ENCODE data around the gene PCDHA2. TPM values are rescaled to one million over a fixed set of nuclear protein-coding genes. Genes with fewer than 3 reads are reported as not detected.

PCDHA2 gene
- total and polyA plus RNA-seq, 2 of the 13 experiments (the other 11 are each of a cell fraction or from before 2014, with no cell fraction given), result not detected

- H3K4me2 ChIP-seq (ENCODE audit: low read depth, low read length), result no peak overlapping the region
- in situ Hi-C loops (cut with HindIII; ENCODE audit: extremely low pct_ligation_motif_present, low pct_unique_long_range_greater_than_20kb) (loop anchor here (25.0 kb wide), 1 partner anchor 495 kb away; no protein-coding TSS in a partner anchor), intact Hi-C loops (cut with micrococcal nuclease; ENCODE audit: unreplicated experiment) (no loop called here)
- TF ChIP-seq SKIL (CRISPR knock-in tag; IDR thresholded peaks at IDR 0.05; ENCODE audit: borderline replicate concordance) (no peak), SIN3B (IDR thresholded peaks at IDR 0.05; ENCODE audit: low read length) (no peak), TBP (CRISPR knock-in tag; IDR thresholded peaks at IDR 0.05) (no peak), CREM (IDR thresholded peaks at IDR 0.05) (no peak), CREM (CRISPR knock-in tag; IDR thresholded peaks at IDR 0.05) (no peak), MEIS2 (CRISPR knock-in tag; IDR thresholded peaks at IDR 0.05) (no peak), ELF3 (CRISPR knock-in tag; IDR thresholded peaks at IDR 0.05) (no peak), ZBTB20 (CRISPR knock-in tag; IDR thresholded peaks at IDR 0.05; ENCODE audit: borderline replicate concordance, low read depth) (no peak), ZNF350 (CRISPR knock-in tag; IDR thresholded peaks at IDR 0.05; ENCODE audit: borderline replicate concordance, low read depth) (no peak)
- TF ChIP-seq, protein P1, sequence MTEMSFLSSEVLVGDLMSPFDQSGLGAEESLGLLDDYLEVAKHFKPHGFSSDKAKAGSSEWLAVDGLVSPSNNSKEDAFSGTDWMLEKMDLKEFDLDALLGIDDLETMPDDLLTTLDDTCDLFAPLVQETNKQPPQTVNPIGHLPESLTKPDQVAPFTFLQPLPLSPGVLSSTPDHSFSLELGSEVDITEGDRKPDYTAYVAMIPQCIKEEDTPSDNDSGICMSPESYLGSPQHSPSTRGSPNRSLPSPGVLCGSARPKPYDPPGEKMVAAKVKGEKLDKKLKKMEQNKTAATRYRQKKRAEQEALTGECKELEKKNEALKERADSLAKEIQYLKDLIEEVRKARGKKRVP (CRISPR knock-in tag; IDR thresholded peaks at IDR 0.05), result no peak
- TF ChIP-seq, protein P2, sequence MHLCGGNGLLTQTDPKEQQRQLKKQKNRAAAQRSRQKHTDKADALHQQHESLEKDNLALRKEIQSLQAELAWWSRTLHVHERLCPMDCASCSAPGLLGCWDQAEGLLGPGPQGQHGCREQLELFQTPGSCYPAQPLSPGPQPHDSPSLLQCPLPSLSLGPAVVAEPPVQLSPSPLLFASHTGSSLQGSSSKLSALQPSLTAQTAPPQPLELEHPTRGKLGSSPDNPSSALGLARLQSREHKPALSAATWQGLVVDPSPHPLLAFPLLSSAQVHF (CRISPR knock-in tag; IDR thresholded peaks at IDR 0.05), result no peak
- TF ChIP-seq, protein P3, sequence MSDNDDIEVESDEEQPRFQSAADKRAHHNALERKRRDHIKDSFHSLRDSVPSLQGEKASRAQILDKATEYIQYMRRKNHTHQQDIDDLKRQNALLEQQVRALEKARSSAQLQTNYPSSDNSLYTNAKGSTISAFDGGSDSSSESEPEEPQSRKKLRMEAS (IDR thresholded peaks at IDR 0.05), result no peak
- FAIRE-seq (no peak), ATAC-seq (no peak), DNase-seq (ENCODE audit: low spot score) (no peak)
- no peak overlapping the region for H3K9ac ChIP-seq (ENCODE audit: insufficient read depth, low read depth, low read length)
- H4K20me1 ChIP-seq (ENCODE audit: insufficient read depth, low read length), result no peaks in the 10 kb centered on the region
- ChIA-PET CTCF (ENCODE audit: low intra/inter-chr PET ratio, low total read pairs) (no interaction called here), POLR2A (no interaction called here)
- no peaks in the 10 kb centered on the region for H3K79me2 ChIP-seq (ENCODE audit: insufficient read depth, low read length)
- no peak overlapping the region for H3K27ac ChIP-seq (ENCODE audit: extremely low read length, insufficient read depth, low read length)
- H3K4me3 ChIP-seq (replicated peaks in 1 of 3; ENCODE audit: insufficient read depth in 1 of 3, low read depth in 2 of 3, low read length in 3 of 3), result no peak overlapping the region
- WGBS (ENCODE audit: low lambda C conversion rate), result 43% methylated on average over 4 of the region's 4 CpGs
- peaks cover 97% of the 10 kb centered on the region for H3K9me3 ChIP-seq (ENCODE audit: low read length)
- no peak overlapping the region for H2AFZ ChIP-seq (ENCODE audit: low read length)
- H3K27me3 ChIP-seq (ENCODE audit: control insufficient read depth in 1 of 2, insufficient read depth in 2 of 2, low read length in 2 of 2), result no peaks in the 10 kb centered on the region
- BruUV-seq (replicated peaks), result no TSS peak
- H3K4me1 ChIP-seq (ENCODE audit: insufficient read depth, low read length), result no peaks in the 10 kb centered on the region
- H3K36me3 ChIP-seq (replicated peaks in 1 of 2; ENCODE audit: control insufficient read depth in 1 of 2, insufficient read depth in 2 of 2, low read length in 2 of 2), result no peaks in the 10 kb centered on the region
Observed at GRCh38 chr5:140767444-140767843, 27.2 kb upstream of the PCDHA2 start.
